OCI-LY3 (cell line): ENCODE data around the gene IL17F.
A peak's percentile ranks its signal among the peaks of the same experiment; 100 is the strongest.

Source experiments
- H2AFZ ChIP-seq: fragments of 200-600, 300-600 bp; shearing (Covaris generic); 2 replicates; pipeline ENCODE4 v1.6.0; 2014; ENCODE audit warnings: antibody characterized with exemption, low read depth, low read length
- H3K27ac ChIP-seq: fragments of 200-600, 300-600 bp; sonication (generic); 2 replicates; pipeline ENCODE4 v1.5.1; 2014; ENCODE audit warnings: mild to moderate bottlenecking, low read length, moderate library complexity, mixed read lengths
- H3K27me3 ChIP-seq: fragments of 200-600, 300-600 bp; sonication (generic); 2 replicates; pipeline ENCODE4 v1.6.1; 2014; ENCODE audit warnings: low read depth, low read length, mixed read lengths
- H3K36me3 ChIP-seq: fragments of 200-600, 300-600 bp; sonication (generic); replicated peaks from 2 replicates; pipeline ENCODE3; 2014; ENCODE audit warnings: low read depth, low read length, mixed read lengths
- H3K4me1 ChIP-seq: fragments of 300-600, 200-600 bp; sonication (generic); 2 replicates; pipeline ENCODE4 v1.6.1; 2014; ENCODE audit warnings: low read length, mixed read lengths
- H3K4me2 ChIP-seq: fragments of 200-600, 300-600 bp; sonication (generic); 2 replicates; pipeline ENCODE4 v1.6.1; 2014; ENCODE audit warnings: low read length, mixed read lengths
- H3K4me3 ChIP-seq: fragments of 300-600, 200-600 bp; sonication (generic); 2 replicates; pipeline ENCODE4 v1.5.1; 2014; ENCODE audit warnings: antibody characterized with exemption, mild to moderate bottlenecking, low read length, moderate library complexity
- H3K79me2 ChIP-seq: fragments of 300-600, 200-600 bp; shearing (Covaris generic); 2 replicates; pipeline ENCODE4 v1.6.1; 2014; ENCODE audit warnings: mild to moderate bottlenecking, low read length, mixed read lengths
- H3K9ac ChIP-seq: fragments of 300-600, 200-600 bp; shearing (Covaris generic); 2 replicates; pipeline ENCODE4 v1.6.0; 2014; ENCODE audit warnings: mild to moderate bottlenecking, low read length, moderate library complexity
- H3K9me3 ChIP-seq: fragments of 200-600, 300-600 bp; shearing (Covaris generic); 2 replicates; pipeline ENCODE4 v1.6.1; 2014; ENCODE audit warnings: low read length, mixed read lengths; ENCODE audit not compliant: insufficient read depth
- H4K20me1 ChIP-seq: fragments of 200-600, 300-600 bp; sonication (generic); 2 replicates; pipeline ENCODE4 v1.6.1; 2016; ENCODE audit warnings: low read length, mixed read lengths; ENCODE audit not compliant: insufficient read depth
- EZH2phosphoT487 ChIP-seq: fragments of 200-600 bp; shearing (Covaris generic); IDR thresholded peaks from 2 replicates; pipeline ENCODE4 v1.6.1; 2018; ENCODE audit warnings: antibody characterized with exemption, mixed run types, low read depth
- TF ChIP-seq, protein P1 (sequence below): fragments of 200-600, 300-600 bp; sonication (generic); IDR thresholded peaks from 2 replicates; pipeline ENCODE4 v1.5.1; 2014; ENCODE audit warnings: antibody characterized with exemption, low read length, low read depth

The IL17F gene

DNA sequence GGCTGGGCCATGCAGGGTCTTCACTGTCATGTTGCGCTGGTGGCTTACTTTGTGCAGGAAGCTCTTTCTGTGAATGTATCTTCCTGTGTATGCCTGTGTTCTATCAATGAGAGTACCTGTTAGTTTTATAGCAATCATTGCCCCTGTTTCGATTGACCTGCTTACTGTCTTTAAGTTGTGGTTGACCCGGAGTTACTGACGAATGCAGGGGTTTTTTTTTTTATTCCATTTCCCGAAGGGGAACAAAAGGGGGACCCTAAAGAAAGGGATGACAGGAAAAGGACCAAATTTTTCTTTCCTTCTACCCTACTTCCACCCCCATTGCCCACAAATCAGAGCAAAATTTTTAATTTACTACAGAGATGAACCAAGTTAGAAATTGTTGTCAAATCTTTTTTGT is at the start of gene IL17F:
Gene IL17F, minus strand, starts transcription at position 101 of the 400 bp plus-strand sequence. Its CDS starts 71 bp downstream, at position 30.
- Histone ChIP-seq H2AFZ (no peak within 1 kb of the TSS), H3K9me3 (no peaks in the 10 kb centered on the region), H3K27ac (no peak within 1 kb of the TSS), H3K4me1 (no peaks in the 10 kb centered on the region), H3K9ac (no peak within 1 kb of the TSS), H3K27me3 (peaks cover 47% of the 10 kb centered on the region), H3K36me3 (no peaks in the 10 kb centered on the region), H3K4me2 (no peak within 1 kb of the TSS), H3K4me3 (no peak within 1 kb of the TSS), H4K20me1 (no peaks in the 10 kb centered on the region), H3K79me2 (no peaks in the 10 kb centered on the region)
- TF ChIP-seq EZH2phosphoT487, result no peak
- TF ChIP-seq, protein P1, sequence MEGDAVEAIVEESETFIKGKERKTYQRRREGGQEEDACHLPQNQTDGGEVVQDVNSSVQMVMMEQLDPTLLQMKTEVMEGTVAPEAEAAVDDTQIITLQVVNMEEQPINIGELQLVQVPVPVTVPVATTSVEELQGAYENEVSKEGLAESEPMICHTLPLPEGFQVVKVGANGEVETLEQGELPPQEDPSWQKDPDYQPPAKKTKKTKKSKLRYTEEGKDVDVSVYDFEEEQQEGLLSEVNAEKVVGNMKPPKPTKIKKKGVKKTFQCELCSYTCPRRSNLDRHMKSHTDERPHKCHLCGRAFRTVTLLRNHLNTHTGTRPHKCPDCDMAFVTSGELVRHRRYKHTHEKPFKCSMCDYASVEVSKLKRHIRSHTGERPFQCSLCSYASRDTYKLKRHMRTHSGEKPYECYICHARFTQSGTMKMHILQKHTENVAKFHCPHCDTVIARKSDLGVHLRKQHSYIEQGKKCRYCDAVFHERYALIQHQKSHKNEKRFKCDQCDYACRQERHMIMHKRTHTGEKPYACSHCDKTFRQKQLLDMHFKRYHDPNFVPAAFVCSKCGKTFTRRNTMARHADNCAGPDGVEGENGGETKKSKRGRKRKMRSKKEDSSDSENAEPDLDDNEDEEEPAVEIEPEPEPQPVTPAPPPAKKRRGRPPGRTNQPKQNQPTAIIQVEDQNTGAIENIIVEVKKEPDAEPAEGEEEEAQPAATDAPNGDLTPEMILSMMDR, result no peak

- TF ChIP-seq, protein P1, result no peak
- TF ChIP-seq EZH2phosphoT487, result no peak
Observed at GRCh38 chr6:52293067-52293466, 48.8 kb upstream of the IL17F start.

DNA sequence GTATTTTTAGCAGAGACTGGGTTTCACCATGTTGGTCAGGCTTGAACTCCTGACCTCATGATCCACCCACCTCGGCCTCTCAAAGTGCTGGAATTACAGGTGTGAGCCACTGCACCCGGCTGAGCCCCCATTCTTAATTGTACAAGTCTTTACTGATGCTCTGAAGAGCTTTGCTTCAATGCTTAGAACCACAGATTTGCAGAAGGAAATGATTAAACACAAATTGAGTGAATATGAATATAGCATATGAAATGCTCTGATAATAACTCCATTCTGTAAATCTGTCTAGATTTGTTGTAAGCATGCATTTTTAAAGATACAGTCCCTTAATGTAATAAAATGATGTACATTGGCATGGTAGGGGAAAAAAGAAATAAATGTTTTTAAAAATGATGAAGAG is 44.5 kb upstream of the IL17F start:
- no peaks in the 10 kb centered on the region for H3K27me3 ChIP-seq
- no peak overlapping the region for H2AFZ ChIP-seq
- no peak overlapping the region for H3K4me3 ChIP-seq
- peaks cover 8% of the 10 kb centered on the region for H3K79me2 ChIP-seq
- no peaks in the 10 kb centered on the region for H3K36me3 ChIP-seq
- no peak overlapping the region for H3K4me2 ChIP-seq
- H4K20me1 ChIP-seq, result no peaks in the 10 kb centered on the region
- TF ChIP-seq EZH2phosphoT487, result no peak
- TF ChIP-seq, protein P1, result no peak
- no peak overlapping the region for H3K9ac ChIP-seq
- H3K4me1 ChIP-seq, result peaks cover 47% of the 10 kb centered on the region
- no peaks in the 10 kb centered on the region for H3K9me3 ChIP-seq
- no peak overlapping the region for H3K27ac ChIP-seq

More at GRCh38 chr6:52293067-52293466, 48.8 kb upstream of the IL17F start:
- Histone ChIP-seq H4K20me1 (no peaks in the 10 kb centered on the region), H3K9ac (peak overlapping the region; percentile 20), H3K27me3 (no peaks in the 10 kb centered on the region), H3K4me2 (peak overlapping the region; percentile 38), H3K79me2 (no peaks in the 10 kb centered on the region), H3K27ac (peak overlapping the region; percentile 50), H2AFZ (0 out of 2 replicates have a peak overlapping the region, but pooled peaks have one; percentile 17), H3K4me3 (no peak overlapping the region), H3K36me3 (peaks cover 6% of the 10 kb centered on the region), H3K9me3 (peaks cover 4% of the 10 kb centered on the region; the same call in 1 of the 2 replicates), H3K4me1 (peaks cover 60% of the 10 kb centered on the region)

DNA sequence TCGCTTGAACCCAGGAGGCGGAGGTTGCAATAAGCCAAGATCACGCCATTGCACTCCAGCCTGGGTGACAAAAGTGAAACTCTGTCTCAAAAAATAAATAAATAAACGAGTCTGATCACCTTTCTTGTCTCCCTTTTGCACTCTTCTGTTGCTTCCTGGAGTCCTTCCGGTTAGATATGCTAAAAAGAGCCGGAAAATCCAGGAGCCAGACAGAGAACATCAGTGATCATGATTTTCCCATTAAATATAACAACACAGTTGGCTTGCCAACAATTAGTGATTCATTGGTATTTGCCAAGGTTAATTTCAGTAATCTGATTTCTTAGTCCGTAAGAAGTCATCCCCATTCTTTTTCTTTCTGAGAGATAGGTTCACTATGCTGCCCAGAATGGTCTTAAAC is 43.9 kb upstream of the IL17F start:
- no peak for TF ChIP-seq EZH2phosphoT487
- TF ChIP-seq, protein P1, result no peak
- H3K4me1 ChIP-seq, result peaks cover 44% of the 10 kb centered on the region

More for the DNA sequence above, 43.9 kb upstream of the IL17F start:
- H3K4me2 ChIP-seq, result no peak overlapping the region
- peaks cover 14% of the 10 kb centered on the region for H3K79me2 ChIP-seq
- H3K9me3 ChIP-seq, result no peaks in the 10 kb centered on the region
- H3K27me3 ChIP-seq, result no peaks in the 10 kb centered on the region
- no peak overlapping the region for H3K9ac ChIP-seq
- H3K36me3 ChIP-seq, result peaks cover 5% of the 10 kb centered on the region
- H4K20me1 ChIP-seq, result peaks cover 4% of the 10 kb centered on the region
- no peak overlapping the region for H3K4me3 ChIP-seq
- H2AFZ ChIP-seq, result no peak overlapping the region
- H3K27ac ChIP-seq, result no peak overlapping the region
